ENCODE measurements around the gene LRRN2. TPM values are rescaled to one million over a fixed set of nuclear protein-coding genes. Genes with fewer than 3 reads are reported as not detected.
A peak's percentile ranks its signal among the peaks of the same experiment; 100 is the strongest.
"Not testable (repeated sequence)": the region's sequence is repeated elsewhere in the genome, so short reads cannot be mapped to it uniquely, and the experiment has no call there.

Gene LRRN2
- total and polyA plus RNA-seq, 8 donors: 0.43 to 4.1 (median 1.0) TPM; not detected in 2

DNA sequence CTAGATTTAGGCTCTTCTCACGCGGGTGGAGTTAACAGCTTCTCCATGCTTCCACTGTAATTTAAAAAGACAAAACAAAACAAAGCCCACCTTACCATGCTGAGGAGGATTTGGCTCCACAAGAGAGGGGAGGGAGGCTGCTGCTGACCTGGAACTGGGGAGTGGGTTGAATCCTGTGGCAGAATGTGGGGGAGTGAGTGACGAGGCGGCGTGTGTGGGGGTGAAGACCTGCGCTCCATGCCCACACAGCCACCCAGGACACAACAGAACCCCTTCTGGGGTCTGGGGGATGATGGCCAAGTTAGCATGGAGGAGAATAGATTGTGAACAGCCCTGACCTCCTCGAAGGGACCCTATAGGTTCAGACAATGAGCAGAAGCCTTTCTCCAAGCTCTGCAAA, 44.0 kb upstream of the LRRN2 start:
- H3K4me1 ChIP-seq: peaks cover 0 to 7% (median 3%) of the 10 kb centered on the region in 4 donors
- no peaks in the 10 kb centered on the region for H3K36me3 ChIP-seq
- H3K27ac ChIP-seq: no peak overlapping the region
- no peak for TF ChIP-seq EP300 (IDR thresholded peaks at IDR 0.05)
- TF ChIP-seq CTCF (IDR thresholded peaks at IDR 0.05): no peak
- TF ChIP-seq POLR2AphosphoS5 (IDR thresholded peaks at IDR 0.05): no peak
- no peak for TF ChIP-seq POLR2A (IDR thresholded peaks at IDR 0.05)
- DNase-seq: no peak
- H3K9me3 ChIP-seq: no peaks in the 10 kb centered on the region
- H3K27me3 ChIP-seq: peaks cover 0 to 37% (median 0%) of the 10 kb centered on the region in 3 donors
- no peak overlapping the region for H3K4me3 ChIP-seq
- 85 to 94% (median 92%) methylated on average over 7 of the region's 7 CpGs for WGBS, 5 donors
- intact Hi-C loops (cut with DNase I; ENCODE audit: low total_unique reads): no loop called here

DNA sequence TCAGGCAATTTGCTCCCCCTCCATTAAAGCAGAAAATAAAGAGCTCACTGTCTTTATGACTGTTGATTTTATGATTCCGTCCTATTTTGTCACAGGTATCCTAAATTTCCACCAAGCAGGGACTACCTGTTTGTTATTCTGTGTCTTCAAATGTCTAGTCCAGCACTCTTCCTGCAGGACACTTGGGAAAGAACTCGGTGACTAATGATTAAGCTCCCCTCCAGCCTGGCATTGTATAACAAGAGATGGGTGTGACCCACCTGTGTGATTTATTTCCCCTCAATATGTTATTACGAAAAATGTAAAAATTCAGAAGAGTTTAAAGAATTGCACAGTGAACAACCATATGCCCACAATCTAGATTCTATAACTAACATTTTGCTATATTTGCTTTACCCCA, 42.9 kb upstream of the LRRN2 start:
- 65 to 82% (median 70%) methylated on average over 3 of the region's 3 CpGs for WGBS, 5 donors

GRCh38 chr1:204728045-204728444, 42.5 kb upstream of the LRRN2 start:
- no peak for DNase-seq
- Histone ChIP-seq H3K4me3 (no peak overlapping the region), H3K4me1 (peaks cover 0 to 7% (median 3%) of the 10 kb centered on the region in 4 donors), H3K27ac (no peak overlapping the region), H3K27me3 (peaks cover 0 to 36% (median 0%) of the 10 kb centered on the region in 3 donors), H3K9me3 (no peaks in the 10 kb centered on the region), H3K36me3 (no peaks in the 10 kb centered on the region)
- TF ChIP-seq POLR2AphosphoS5 (IDR thresholded peaks at IDR 0.05): no peak
- intact Hi-C loops (cut with DNase I; ENCODE audit: low total_unique reads): no loop called here
- 48 to 65% (median 52%) methylated on average over 3 of the region's 3 CpGs for WGBS, 5 donors

More for the DNA sequence above, 42.9 kb upstream of the LRRN2 start:
- peaks cover 0 to 7% (median 3%) of the 10 kb centered on the region in 4 donors for H3K4me1 ChIP-seq
- intact Hi-C loops (cut with DNase I; ENCODE audit: low total_unique reads): no loop called here
- H3K36me3 ChIP-seq: no peaks in the 10 kb centered on the region
- TF ChIP-seq POLR2A (IDR thresholded peaks at IDR 0.05) (no peak), POLR2AphosphoS5 (IDR thresholded peaks at IDR 0.05) (no peak), EP300 (IDR thresholded peaks at IDR 0.05) (no peak), CTCF (IDR thresholded peaks at IDR 0.05) (no peak)
- H3K4me3 ChIP-seq: no peak overlapping the region
- peaks cover 0 to 37% (median 0%) of the 10 kb centered on the region in 3 donors for H3K27me3 ChIP-seq
- no peak for DNase-seq
- no peaks in the 10 kb centered on the region for H3K9me3 ChIP-seq
- no peak overlapping the region for H3K27ac ChIP-seq

DNA sequence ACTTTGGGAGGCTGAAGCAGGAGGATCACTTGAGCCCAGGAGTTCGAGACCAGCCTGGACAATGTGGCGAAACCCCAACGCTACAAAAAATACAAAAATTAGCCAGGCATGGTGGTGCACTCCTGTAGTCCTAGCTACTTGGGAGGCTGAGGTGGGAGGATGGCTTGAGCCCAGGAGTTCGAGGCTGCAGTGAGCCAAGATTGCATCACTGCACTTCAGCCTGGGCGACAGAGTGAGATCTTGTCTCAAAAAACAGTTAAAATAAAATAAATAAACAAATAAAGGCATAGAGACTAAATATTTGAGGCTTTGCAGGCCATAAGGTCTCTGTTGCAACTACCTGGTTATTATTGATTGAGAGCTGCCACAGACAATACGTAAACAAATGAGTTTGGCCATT, 41.9 kb upstream of the LRRN2 start:
- H3K27ac ChIP-seq; H3K4me1 ChIP-seq; intact Hi-C loops (cut with DNase I; ENCODE audit: low total_unique reads); DNase-seq; H3K36me3 ChIP-seq; H3K9me3 ChIP-seq; H3K4me3 ChIP-seq: not testable (repeated sequence)
- 89 to 94% (median 93%) methylated on average over 6 of the region's 6 CpGs for WGBS, 5 donors
- H3K27me3 ChIP-seq: peaks cover 0 to 30% (median 0%) of the 10 kb centered on the region in 3 donors

- H3K36me3 ChIP-seq: no peaks in the 10 kb centered on the region
- H3K27me3 ChIP-seq: peaks cover 0 to 20% (median 0%) of the 10 kb centered on the region in 3 donors
- H3K4me3 ChIP-seq: no peak overlapping the region
- WGBS, 5 donors: 3 to 42% (median 31%) methylated on average over 1 of the region's 1 CpG
- peak in 1 of 2 donors; percentile 81 for DNase-seq
- peaks cover 0 to 7% (median 3%) of the 10 kb centered on the region in 4 donors for H3K4me1 ChIP-seq
- no peaks in the 10 kb centered on the region for H3K9me3 ChIP-seq
- TF ChIP-seq POLR2AphosphoS5 (IDR thresholded peaks at IDR 0.05) (peak in 1 of 3 donors; percentile 42), CTCF (IDR thresholded peaks at IDR 0.05) (no peak), EP300 (IDR thresholded peaks at IDR 0.05) (no peak)
- no peak overlapping the region for H3K27ac ChIP-seq
- intact Hi-C loops (cut with DNase I; ENCODE audit: low total_unique reads): no loop called here
These were observed 40.9 kb upstream of the LRRN2 start for GRCh38 chr1:204726478-204726877.

All from stomach (tissue), 9 donors.